GM10266 (cell line): ENCODE results near the gene HAPSTR1.

Experiments
- DNase-seq: peaks from one replicate; pipeline ENCODE4 v3.0.0; 2012; ENCODE audit errors: extremely low spot score
- CTCF ChIP-seq: IDR thresholded peaks from 2 replicates; pipeline ENCODE4 v1.5.1; 2012; ENCODE audit warnings: mild to moderate bottlenecking, low read depth; ENCODE audit not compliant: control insufficient read depth, insufficient read depth; ENCODE audit errors: missing control alignments

The HAPSTR1 gene

DNA sequence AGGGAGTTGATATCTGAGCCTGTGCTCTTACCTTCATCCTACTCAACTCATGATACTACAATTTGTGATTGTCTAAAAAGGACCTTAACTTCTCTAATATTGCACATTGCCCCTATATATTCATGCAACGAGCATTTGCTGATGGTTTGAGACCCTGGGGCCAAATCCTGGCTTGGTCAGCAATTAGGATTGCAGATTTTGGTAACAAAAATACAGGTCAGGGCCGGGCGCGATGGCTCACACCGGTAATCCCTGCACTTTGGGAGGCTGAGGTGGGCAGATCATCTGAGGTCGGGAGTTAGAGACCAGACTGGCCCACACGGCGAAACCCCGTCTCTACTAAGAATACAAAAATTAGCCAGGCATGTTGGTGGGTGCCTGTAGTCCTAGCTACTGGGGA lies 35.4 kb upstream of the HAPSTR1 start:
- TF ChIP-seq CTCF: no peak
- DNase-seq: no peak

GRCh38 chr16:9058211-9058610 lies 33.2 kb upstream of the HAPSTR1 start:
- DNase-seq: no peak
- TF ChIP-seq CTCF: no peak

DNA sequence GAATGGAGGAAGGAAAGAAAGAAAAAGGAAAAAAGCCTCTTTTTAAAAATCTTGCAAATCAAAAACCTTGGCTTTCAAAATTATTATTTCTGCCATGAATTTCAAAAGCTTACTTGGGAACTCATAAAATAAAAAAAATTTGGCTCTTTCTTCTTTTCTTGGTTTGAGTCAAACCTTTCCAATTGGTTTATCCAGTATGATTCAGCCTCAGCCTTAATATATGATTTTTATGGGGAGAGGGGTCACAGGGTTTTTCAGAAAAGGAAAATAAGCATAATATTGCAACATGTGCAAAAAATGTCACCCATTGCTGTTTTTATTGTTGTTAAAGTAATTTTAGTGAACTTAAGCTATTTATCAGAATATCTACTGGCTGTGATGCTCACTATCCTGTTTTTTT lies 31.2 kb upstream of the HAPSTR1 start:
- TF ChIP-seq CTCF: no peak
- no peak for DNase-seq

- no peak for TF ChIP-seq CTCF
- no peak for DNase-seq
These were observed 30.1 kb upstream of the HAPSTR1 start for GRCh38 chr16:9061358-9061813.

- no peak for DNase-seq
- TF ChIP-seq CTCF: no peak
These were observed 29.1 kb upstream of the HAPSTR1 start for GRCh38 chr16:9062301-9062700.

- DNase-seq: no peak
- TF ChIP-seq CTCF: no peak
These were observed 26.4 kb upstream of the HAPSTR1 start for GRCh38 chr16:9065077-9065476.

DNA sequence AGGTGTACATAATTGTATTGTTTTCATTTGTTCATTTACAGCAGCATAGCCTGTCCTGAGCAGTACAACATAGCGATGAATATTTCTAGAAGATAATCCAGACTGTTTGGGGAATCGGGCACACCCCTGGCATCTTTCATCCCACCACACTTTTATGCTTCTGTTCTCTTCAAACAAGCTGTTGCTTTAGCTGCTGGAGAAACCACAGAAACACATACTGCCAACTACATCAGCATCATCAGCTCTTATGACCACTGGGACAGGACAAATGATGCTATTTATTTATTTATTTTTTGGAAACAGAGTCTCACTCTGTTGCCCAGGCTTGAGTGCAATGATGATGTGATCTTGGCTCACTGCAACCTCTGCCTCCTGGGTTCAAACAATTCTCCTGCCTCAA lies 22.6 kb upstream of the HAPSTR1 start:
- no peak for TF ChIP-seq CTCF
- DNase-seq: no peak

GRCh38 chr16:9070254-9070653 lies 21.2 kb upstream of the HAPSTR1 start:
- TF ChIP-seq CTCF: no peak

More at GRCh38 chr16:9070254-9070653, 21.2 kb upstream of the HAPSTR1 start:
- no peak for DNase-seq
